Panc1 (cell line): ENCODE results near the gene PHC2. TPM values are rescaled to one million over a fixed set of nuclear protein-coding genes. Genes with fewer than 3 reads are reported as not detected.

Experiments used
- ATAC-seq: fragments of 200-7000 bp; cut with Tn5 transposase; 2 replicates; pipeline ENCODE4 v1.9.1; 2020; ENCODE audit warnings: mild to moderate bottlenecking, moderate library complexity
- BruUV-seq: library from RNA; stranded (reverse); fragments of 400-500 nt; replicated peaks from 2 replicates; lab custom pipeline; 2021; lab: Mats Ljungman, UMichigan
- CTCF ChIA-PET: fragments of 300-600 bp; sonication (Branson Sonifier 250); formaldehyde crosslinking; loops from one replicate; lab custom pipeline; 2022; ENCODE audit warnings: antibody characterized with exemption; lab: Charles Lee
- POLR2A ChIA-PET: fragments of 300-600 bp; sonication (Branson Sonifier 250); formaldehyde crosslinking; loops from one replicate; lab custom pipeline; 2022; ENCODE audit warnings: antibody characterized with exemption; lab: Charles Lee
- DNase-seq: peaks from one replicate; pipeline ENCODE4 v3.0.0-alpha.2; 2010; ENCODE audit warnings: low read depth, low spot score
- H3K27ac ChIP-seq: 2 replicates; pipeline ENCODE4 v1.5.1; 2011; ENCODE audit warnings: mild to moderate bottlenecking, low read length, inconsistent platforms
- H3K27me3 ChIP-seq: fragments of 200-500 bp; sonication (Bioruptor generic); 2 replicates; pipeline ENCODE4 v1.6.0; 2014; ENCODE audit warnings: low read length, inconsistent platforms; ENCODE audit not compliant: control insufficient read depth, insufficient read depth
- H3K36me3 ChIP-seq: fragments of 200-500 bp; sonication (Bioruptor generic); 2 replicates; pipeline ENCODE4 v1.5.1; 2014; ENCODE audit warnings: inconsistent platforms, mild to moderate bottlenecking, low read length, moderate library complexity; ENCODE audit not compliant: control insufficient read depth, insufficient read depth
- H3K4me1 ChIP-seq: 2 replicates; pipeline ENCODE4 v1.5.1; 2011; ENCODE audit warnings: inconsistent platforms, mild to moderate bottlenecking, low read length, moderate library complexity; ENCODE audit not compliant: control insufficient read depth, insufficient read depth
- H3K4me3 ChIP-seq, 2 experiments: 2 replicates each; pipeline ENCODE4 v1.5.1; 2011 to 2012; ENCODE audit warnings: low read depth in 2 of 2, low read length in 2 of 2, mild to moderate bottlenecking in 2 of 2, inconsistent platforms in 1 of 2, moderate library complexity in 1 of 2
- H3K9me3 ChIP-seq: fragments of 200-500 bp; sonication (Bioruptor generic); 2 replicates; pipeline ENCODE4 v1.5.1; 2014; ENCODE audit warnings: low read depth, mild to moderate bottlenecking, inconsistent platforms, low read length, moderate library complexity; ENCODE audit not compliant: control insufficient read depth, insufficient read depth
- CTCF ChIP-seq: fragments of 450-650 bp; IDR thresholded peaks from 2 replicates; pipeline ENCODE4 v1.5.1; 2017; ENCODE audit warnings: mild to moderate bottlenecking
- POLR2AphosphoS5 ChIP-seq: IDR thresholded peaks from 2 replicates; pipeline ENCODE4 v1.6.1; 2012; ENCODE audit warnings: mild to moderate bottlenecking, low read depth, low read length, moderate library complexity
- REST ChIP-seq, 2 experiments: IDR thresholded peaks; 2 replicates each; pipeline ENCODE4 v1.6.1; 2011 to 2012; ENCODE audit warnings: low read depth in 2 of 2, control low read depth in 1 of 2, low read length in 1 of 2, mild to moderate bottlenecking in 1 of 2, moderate library complexity in 1 of 2; ENCODE audit not compliant: insufficient read depth in 1 of 2
- SIN3A ChIP-seq: IDR thresholded peaks from 2 replicates; pipeline ENCODE4 v1.6.1; 2012; ENCODE audit warnings: low read depth, mild to moderate bottlenecking, low read length, moderate library complexity, borderline replicate concordance; ENCODE audit not compliant: insufficient read depth
- TCF7L2 ChIP-seq: IDR thresholded peaks from 2 replicates; pipeline ENCODE4 v1.6.1; 2011; ENCODE audit warnings: mild to moderate bottlenecking, low read depth, low read length, inconsistent platforms
- in situ Hi-C: cut with HindIII; loops from 2 replicates; pipeline ENCODE4 v1.10.0; 2016; ENCODE audit warnings: low sequenced_read_pairs, low pct_unique_long_range_greater_than_20kb
- intact Hi-C: fragments of 100-400 bp; cut with micrococcal nuclease; formaldehyde crosslinking; loops from one replicate; pipeline ENCODE4 v1.10.0; 2022; ENCODE audit not compliant: unreplicated experiment
- total RNA-seq: library from RNA; stranded (reverse); gene quantifications from one replicate; pipeline ENCODE4 v1.2.1, GENCODE V29; 2021; ENCODE audit not compliant: unreplicated experiment

The PHC2 gene
- total RNA-seq, 1 experiment from 2014 or later = 122 TPM

GRCh38 chr1:33410091-33410701, 20.7 kb downstream of the PHC2 start:
- H3K9me3 ChIP-seq = peaks cover 14% of the 10 kb centered on the region
- POLR2A ChIA-PET = no interaction called here
- H3K27me3 ChIP-seq = no peaks in the 10 kb centered on the region
- CTCF ChIA-PET = no interaction called here
- H3K36me3 ChIP-seq = no peaks in the 10 kb centered on the region
- DNase-seq (no peak), ATAC-seq (no peak)
- H3K27ac ChIP-seq = no peak overlapping the region
- intact Hi-C loops (no loop called here), in situ Hi-C loops (no loop called here)
- no peaks in the 10 kb centered on the region for H3K4me1 ChIP-seq
- H3K4me3 ChIP-seq = no peak overlapping the region
- no peak for TF ChIP-seq REST (IDR thresholded peaks at IDR 0.05; ENCODE audit: insufficient read depth in 1 of 2, low read depth in 2 of 2, low read length in 1 of 2)
- no peak for TF ChIP-seq SIN3A
- no peak for TF ChIP-seq TCF7L2
- no peak for TF ChIP-seq CTCF
- no peak for TF ChIP-seq POLR2AphosphoS5
- BruUV-seq = no TSS peak

GRCh38 chr1:33408093-33408436, 22.8 kb downstream of the PHC2 start:
- Histone ChIP-seq H3K9me3 (0 out of 2 replicates have a peak, but pooled peaks cover 3% of the 10 kb centered on the region), H3K4me1 (no peaks in the 10 kb centered on the region), H3K27me3 (no peaks in the 10 kb centered on the region), H3K27ac (no peak overlapping the region), H3K36me3 (no peaks in the 10 kb centered on the region), H3K4me3 (no peak overlapping the region)
- CTCF ChIA-PET = no interaction called here
- ATAC-seq (no peak), DNase-seq (no peak)
- in situ Hi-C loops = no loop called here
- no TSS peak for BruUV-seq
- intact Hi-C loops = no loop called here
- TF ChIP-seq REST (IDR thresholded peaks at IDR 0.05; ENCODE audit: insufficient read depth in 1 of 2, low read depth in 2 of 2, low read length in 1 of 2) (no peak), SIN3A (no peak), POLR2AphosphoS5 (no peak), CTCF (no peak), TCF7L2 (no peak)
- POLR2A ChIA-PET = no interaction called here
